ENCODE measurements around the gene LSM10. TPM values are rescaled to one million over a fixed set of nuclear protein-coding genes. Genes with fewer than 3 reads are reported as not detected.
A peak's percentile ranks its signal among the peaks of the same experiment; 100 is the strongest.

The LSM10 gene
- total RNA-seq, 1 donor from 2014 or later, result 39.4 TPM

DNA sequence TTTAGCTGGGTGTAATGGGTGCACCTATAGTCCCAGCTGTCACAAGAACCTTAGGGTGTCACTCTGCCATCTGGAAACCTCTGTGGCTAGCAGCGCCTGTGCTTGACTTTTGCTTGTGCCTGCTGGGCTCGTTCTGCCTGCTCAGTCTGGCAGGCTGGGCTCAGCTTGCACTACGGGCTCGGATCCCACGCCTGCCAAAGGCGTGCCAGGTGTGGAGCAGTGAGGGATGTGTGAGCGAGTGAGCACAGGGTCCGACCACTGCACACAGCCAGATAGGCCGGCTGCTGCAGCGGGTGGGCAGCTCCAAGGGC, 2.8 kb upstream of the LSM10 start:
- Histone ChIP-seq H3K36me3 (no peaks in the 10 kb centered on the region), H3K9me3 (no peaks in the 10 kb centered on the region), H3K27ac (peak overlapping the region; percentile 49), H3K4me1 (peaks cover 18% of the 10 kb centered on the region), H3K27me3 (no peaks in the 10 kb centered on the region), H3K4me3 (peak overlapping the region; percentile 44)
- TF ChIP-seq CTCF (IDR thresholded peaks at IDR 0.05), result no peak
- DNase-seq, result no peak
- ATAC-seq, result no peak
- intact Hi-C loops (cut with DNase I), result no loop called here

DNA sequence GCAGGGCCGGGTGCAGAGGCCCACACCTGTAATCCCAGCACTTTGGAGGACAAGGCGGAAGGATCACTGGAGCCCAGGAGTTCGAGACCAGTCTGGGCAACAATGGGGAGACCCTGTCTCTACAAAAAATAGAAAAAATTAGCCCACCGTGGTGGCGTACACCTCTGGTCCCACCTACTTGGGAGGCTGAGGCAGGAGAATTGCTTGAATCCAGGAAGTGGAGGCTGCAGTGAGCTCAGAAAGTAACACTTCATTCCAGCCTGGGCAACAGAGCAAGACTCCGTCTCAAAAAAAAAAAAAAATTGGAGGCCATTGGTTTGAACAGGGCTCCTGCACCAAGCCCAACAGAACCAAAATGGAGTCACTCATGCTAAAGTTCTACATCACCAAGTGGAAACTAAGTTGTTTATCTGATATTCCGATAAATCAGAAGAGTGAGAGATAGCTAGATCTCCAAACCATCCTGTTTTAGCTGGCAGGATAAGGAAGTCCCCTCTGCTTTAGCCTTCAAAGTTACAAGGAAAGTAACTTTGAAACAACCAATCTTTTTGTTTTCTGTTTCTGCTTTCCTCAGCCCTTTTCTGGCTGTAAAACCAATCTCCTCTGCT, 766 bp upstream of the LSM10 start:
- Histone ChIP-seq H3K4me3 (no peak overlapping the region), H3K4me1 (peaks cover 18% of the 10 kb centered on the region), H3K27me3 (no peaks in the 10 kb centered on the region), H3K36me3 (peaks cover 8% of the 10 kb centered on the region), H3K27ac (peak overlapping the region; percentile 87), H3K9me3 (no peaks in the 10 kb centered on the region)
- DNase-seq (no peak), ATAC-seq (no peak)
- intact Hi-C loops (cut with DNase I), result no loop called here
- TF ChIP-seq CTCF (IDR thresholded peaks at IDR 0.05), result no peak

GRCh38 chr1:36397083-36397377, 678 bp downstream of the LSM10 start:
- Histone ChIP-seq H3K27me3 (no peaks in the 10 kb centered on the region), H3K36me3 (peaks cover 23% of the 10 kb centered on the region), H3K27ac (peak overlapping the region; percentile 87), H3K4me3 (peak overlapping the region; percentile 77), H3K4me1 (peaks cover 18% of the 10 kb centered on the region), H3K9me3 (no peaks in the 10 kb centered on the region)
- intact Hi-C loops (cut with DNase I), result no loop called here
- no peak for DNase-seq
- no peak for TF ChIP-seq CTCF (IDR thresholded peaks at IDR 0.05)
- peak; percentile 40 for ATAC-seq

- no peak for ATAC-seq
- no peak overlapping the region for H3K27ac ChIP-seq
These were observed 1.3 kb downstream of the LSM10 start for GRCh38 chr1:36396359-36396758.

GRCh38 chr1:36393686-36394085, 4.0 kb downstream of the LSM10 start:
- no peaks in the 10 kb centered on the region for H3K9me3 ChIP-seq
- H3K27ac ChIP-seq, result no peak overlapping the region
- no peak for ATAC-seq
- peaks cover 44% of the 10 kb centered on the region for H3K36me3 ChIP-seq
- no peaks in the 10 kb centered on the region for H3K27me3 ChIP-seq
- intact Hi-C loops (cut with DNase I), result no loop called here
- H3K4me1 ChIP-seq, result peaks cover 23% of the 10 kb centered on the region
- no peak overlapping the region for H3K4me3 ChIP-seq
- TF ChIP-seq CTCF (IDR thresholded peaks at IDR 0.05), result no peak
- DNase-seq, result no peak

More at GRCh38 chr1:36396359-36396758, 1.3 kb downstream of the LSM10 start:
- intact Hi-C loops (cut with DNase I), result no loop called here
- no peaks in the 10 kb centered on the region for H3K27me3 ChIP-seq
- TF ChIP-seq CTCF (IDR thresholded peaks at IDR 0.05), result no peak
- no peak for DNase-seq
- H3K36me3 ChIP-seq, result peaks cover 30% of the 10 kb centered on the region
- H3K9me3 ChIP-seq, result no peaks in the 10 kb centered on the region
- peaks cover 13% of the 10 kb centered on the region for H3K4me1 ChIP-seq
- peak overlapping the region; percentile 77 for H3K4me3 ChIP-seq

DNA sequence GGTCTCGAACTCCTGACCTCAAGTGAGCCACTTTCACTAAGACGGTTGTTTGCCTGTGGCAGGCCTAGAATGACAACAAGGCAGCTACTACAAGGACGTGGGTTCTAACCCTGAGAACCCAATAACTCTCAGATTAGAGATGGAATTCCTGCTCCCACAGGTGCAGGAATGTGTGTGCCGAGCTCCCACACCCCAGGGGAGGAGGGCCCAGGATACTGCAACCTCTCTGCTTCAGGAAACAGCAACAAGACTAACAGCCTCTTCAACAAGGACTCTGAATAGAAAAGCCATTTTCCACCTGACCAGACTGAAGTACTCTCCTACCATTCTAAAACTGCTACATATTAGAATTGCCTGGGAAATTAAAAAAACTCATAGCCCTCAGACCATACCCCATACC, 4.9 kb downstream of the LSM10 start:
- H3K4me3 ChIP-seq, result no peak overlapping the region
- peaks cover 22% of the 10 kb centered on the region for H3K4me1 ChIP-seq
- peaks cover 44% of the 10 kb centered on the region for H3K36me3 ChIP-seq
- no peak for TF ChIP-seq CTCF (IDR thresholded peaks at IDR 0.05)
- no peaks in the 10 kb centered on the region for H3K9me3 ChIP-seq
- no peaks in the 10 kb centered on the region for H3K27me3 ChIP-seq
- DNase-seq, result no peak
- no peak for ATAC-seq
- intact Hi-C loops (cut with DNase I), result no loop called here
- no peak overlapping the region for H3K27ac ChIP-seq
